ENCODE results near the gene ZNF124.

Gene ZNF124

DNA sequence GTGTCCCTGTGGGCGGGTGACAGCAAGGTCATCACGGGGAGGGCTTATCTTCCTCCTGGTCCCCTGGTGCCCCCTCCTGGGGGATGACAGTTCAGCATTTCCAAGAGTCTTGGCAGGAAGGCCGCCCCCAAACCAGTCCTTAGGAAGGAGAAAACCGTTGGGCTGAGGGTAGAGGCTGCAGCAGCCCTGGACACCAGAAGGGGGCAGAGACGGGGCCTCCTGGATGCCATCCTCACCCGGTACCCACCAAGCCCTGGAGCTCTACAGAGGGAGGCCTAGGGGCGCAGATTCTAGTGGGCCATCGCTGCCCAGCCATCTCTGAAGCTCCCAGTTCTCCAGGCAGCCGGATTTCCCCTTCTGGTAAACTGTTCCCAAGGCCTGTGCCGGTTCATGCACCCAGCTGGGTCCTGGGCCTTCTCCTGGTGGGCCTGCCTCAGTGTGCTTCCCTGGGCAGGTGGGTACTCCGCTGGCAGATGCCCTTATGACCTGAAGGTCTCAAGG lies 52.8 kb downstream of the ZNF124 start:
- no peak for DNase-seq (ENCODE audit: low read depth)
- TF ChIP-seq, protein P1, sequence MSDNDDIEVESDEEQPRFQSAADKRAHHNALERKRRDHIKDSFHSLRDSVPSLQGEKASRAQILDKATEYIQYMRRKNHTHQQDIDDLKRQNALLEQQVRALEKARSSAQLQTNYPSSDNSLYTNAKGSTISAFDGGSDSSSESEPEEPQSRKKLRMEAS (IDR thresholded peaks at IDR 0.05; ENCODE audit: low read depth, low read length) = no peak
- TF ChIP-seq POLR2A (IDR thresholded peaks at IDR 0.05; ENCODE audit: extremely low read depth, insufficient read length) (no peak), MYC (IDR thresholded peaks at IDR 0.05; ENCODE audit: low read depth, low read length) (no peak)
- TF ChIP-seq, protein P2, sequence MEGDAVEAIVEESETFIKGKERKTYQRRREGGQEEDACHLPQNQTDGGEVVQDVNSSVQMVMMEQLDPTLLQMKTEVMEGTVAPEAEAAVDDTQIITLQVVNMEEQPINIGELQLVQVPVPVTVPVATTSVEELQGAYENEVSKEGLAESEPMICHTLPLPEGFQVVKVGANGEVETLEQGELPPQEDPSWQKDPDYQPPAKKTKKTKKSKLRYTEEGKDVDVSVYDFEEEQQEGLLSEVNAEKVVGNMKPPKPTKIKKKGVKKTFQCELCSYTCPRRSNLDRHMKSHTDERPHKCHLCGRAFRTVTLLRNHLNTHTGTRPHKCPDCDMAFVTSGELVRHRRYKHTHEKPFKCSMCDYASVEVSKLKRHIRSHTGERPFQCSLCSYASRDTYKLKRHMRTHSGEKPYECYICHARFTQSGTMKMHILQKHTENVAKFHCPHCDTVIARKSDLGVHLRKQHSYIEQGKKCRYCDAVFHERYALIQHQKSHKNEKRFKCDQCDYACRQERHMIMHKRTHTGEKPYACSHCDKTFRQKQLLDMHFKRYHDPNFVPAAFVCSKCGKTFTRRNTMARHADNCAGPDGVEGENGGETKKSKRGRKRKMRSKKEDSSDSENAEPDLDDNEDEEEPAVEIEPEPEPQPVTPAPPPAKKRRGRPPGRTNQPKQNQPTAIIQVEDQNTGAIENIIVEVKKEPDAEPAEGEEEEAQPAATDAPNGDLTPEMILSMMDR (IDR thresholded peaks at IDR 0.05; ENCODE audit: low read depth, low read length) = no peak
- H3K4me3 ChIP-seq (ENCODE audit: low read depth, low read length) = no peak overlapping the region

DNA sequence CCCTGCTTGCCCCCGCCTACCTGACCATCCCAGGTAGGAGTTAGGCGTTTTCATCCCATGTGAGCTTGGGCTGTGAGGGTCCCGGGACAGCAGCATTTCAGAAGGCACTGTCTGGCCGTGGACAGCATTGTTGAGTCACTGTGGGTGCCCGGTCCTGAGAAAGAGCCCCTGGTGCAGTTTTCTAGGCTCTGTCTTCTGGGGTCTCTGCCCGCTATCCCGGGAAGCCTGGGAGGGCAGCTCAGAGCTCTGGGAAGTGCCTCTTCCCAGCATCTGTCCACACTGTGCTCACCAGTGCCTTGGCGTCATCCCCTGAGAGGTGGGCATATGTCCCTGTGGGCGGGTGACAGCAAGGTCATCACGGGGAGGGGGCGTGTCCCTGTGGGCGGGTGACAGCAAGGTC lies 56.3 kb downstream of the ZNF124 start:
- no peak overlapping the region for H3K4me3 ChIP-seq (ENCODE audit: low read depth, low read length)
- no peak for DNase-seq (ENCODE audit: low read depth)
- TF ChIP-seq, protein P1 (IDR thresholded peaks at IDR 0.05; ENCODE audit: low read depth, low read length) = no peak
- TF ChIP-seq, protein P2 (IDR thresholded peaks at IDR 0.05; ENCODE audit: low read depth, low read length) = no peak
- TF ChIP-seq POLR2A (IDR thresholded peaks at IDR 0.05; ENCODE audit: extremely low read depth, insufficient read length) = no peak
- TF ChIP-seq MYC (IDR thresholded peaks at IDR 0.05; ENCODE audit: low read depth, low read length) = no peak

DNA sequence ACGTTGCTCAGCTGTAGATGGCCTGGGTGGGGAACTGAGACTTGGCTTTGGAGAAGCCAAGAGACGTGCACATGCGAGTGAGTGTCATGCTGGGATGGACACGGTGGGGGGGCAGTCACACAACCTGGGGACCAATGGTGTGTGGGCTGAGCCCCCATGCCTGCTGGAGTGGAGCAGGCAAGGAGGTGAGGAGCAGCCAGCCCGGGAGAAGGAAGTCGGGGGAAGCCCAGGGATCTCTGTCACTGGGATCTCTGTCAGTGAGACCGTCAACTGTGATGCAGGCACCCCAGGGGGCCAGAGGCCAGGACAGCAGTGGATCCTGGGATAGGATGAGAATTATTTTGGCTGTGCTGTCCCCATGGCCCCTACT lies 56.7 kb downstream of the ZNF124 start:
- TF ChIP-seq POLR2A (IDR thresholded peaks at IDR 0.05; ENCODE audit: extremely low read depth, insufficient read length) (no peak), MYC (IDR thresholded peaks at IDR 0.05; ENCODE audit: low read depth, low read length) (no peak)
- TF ChIP-seq, protein P1 (IDR thresholded peaks at IDR 0.05; ENCODE audit: low read depth, low read length) = no peak
- TF ChIP-seq, protein P2 (IDR thresholded peaks at IDR 0.05; ENCODE audit: low read depth, low read length) = no peak
- DNase-seq (ENCODE audit: low read depth) = no peak
- H3K4me3 ChIP-seq (ENCODE audit: low read depth, low read length) = no peak overlapping the region

DNA sequence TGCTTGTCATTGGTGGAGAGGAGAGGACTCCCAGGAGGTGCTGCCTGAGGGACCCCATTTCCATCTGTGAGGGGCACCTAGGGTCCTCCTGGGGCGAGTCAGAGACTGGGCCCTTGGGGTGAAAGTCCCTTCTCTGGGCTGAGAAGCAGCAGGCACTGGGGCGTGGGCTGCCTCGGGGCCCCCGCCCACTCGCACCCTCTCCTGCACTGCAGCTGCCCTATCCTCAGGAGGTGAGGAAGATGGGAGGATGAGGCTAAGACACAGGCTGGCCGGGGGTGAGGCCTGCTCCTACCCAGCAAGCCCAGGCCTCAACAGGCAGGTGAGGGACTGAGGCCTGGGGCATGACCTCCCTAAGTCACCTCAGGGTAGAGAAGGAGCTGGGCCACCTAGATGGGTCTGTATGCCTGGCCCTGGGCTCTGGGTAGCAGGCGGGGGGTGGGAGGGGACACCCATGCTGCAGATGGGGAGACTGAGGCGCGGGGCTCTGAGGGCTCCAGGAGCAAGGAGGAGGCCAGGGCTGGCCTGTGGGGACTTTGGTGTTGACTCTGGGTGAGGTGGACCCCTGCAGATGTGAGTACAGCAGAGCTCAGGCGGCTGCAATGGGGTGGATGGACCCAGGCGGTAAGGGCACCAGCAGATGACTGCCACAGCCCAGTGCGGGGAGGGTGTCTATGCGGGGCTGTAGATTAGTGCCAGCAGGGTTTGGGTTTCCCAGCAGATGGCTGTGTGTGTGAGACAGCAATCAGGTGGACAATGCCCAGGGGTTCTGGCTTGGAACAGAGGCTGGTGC lies 57.3 kb downstream of the ZNF124 start:
- H3K4me3 ChIP-seq (ENCODE audit: low read depth, low read length) = no peak overlapping the region
- TF ChIP-seq, protein P1 (IDR thresholded peaks at IDR 0.05; ENCODE audit: low read depth, low read length) = no peak
- TF ChIP-seq MYC (IDR thresholded peaks at IDR 0.05; ENCODE audit: low read depth, low read length) = no peak
- no peak for TF ChIP-seq POLR2A (IDR thresholded peaks at IDR 0.05; ENCODE audit: extremely low read depth, insufficient read length)
- TF ChIP-seq, protein P2 (IDR thresholded peaks at IDR 0.05; ENCODE audit: low read depth, low read length) = no peak
- no peak for DNase-seq (ENCODE audit: low read depth)

DNA sequence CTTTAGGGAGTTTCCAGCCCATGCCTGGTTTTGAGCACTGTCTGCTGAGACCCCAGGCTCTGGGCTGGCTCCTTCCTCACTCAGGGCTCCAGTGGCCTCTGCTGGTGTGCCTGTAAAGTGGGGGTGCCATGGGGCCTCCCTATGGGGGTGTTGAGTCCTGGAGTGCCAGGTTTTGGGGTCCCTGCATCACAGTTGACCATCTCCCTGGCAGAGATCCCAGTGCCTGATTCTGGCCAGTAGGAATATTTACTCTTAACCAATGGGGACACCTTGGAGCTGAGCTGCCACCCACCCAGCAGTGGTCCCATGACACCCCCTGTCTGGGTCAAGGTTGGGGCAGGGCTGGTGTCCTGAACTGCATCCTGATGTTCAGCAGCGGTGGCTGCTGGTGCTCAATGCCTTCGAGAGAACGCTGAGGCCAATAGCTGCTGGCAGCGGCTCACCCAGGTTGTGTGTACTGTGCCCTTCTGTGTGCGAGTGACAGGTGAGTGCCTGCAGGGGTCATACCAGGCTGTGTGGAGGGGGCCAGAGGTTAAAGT lies 58.0 kb downstream of the ZNF124 start:
- no peak overlapping the region for H3K4me3 ChIP-seq (ENCODE audit: low read depth, low read length)
- TF ChIP-seq POLR2A (IDR thresholded peaks at IDR 0.05; ENCODE audit: extremely low read depth, insufficient read length) = no peak
- TF ChIP-seq, protein P2 (IDR thresholded peaks at IDR 0.05; ENCODE audit: low read depth, low read length) = no peak
- TF ChIP-seq, protein P1 (IDR thresholded peaks at IDR 0.05; ENCODE audit: low read depth, low read length) = no peak
- TF ChIP-seq MYC (IDR thresholded peaks at IDR 0.05; ENCODE audit: low read depth, low read length) = no peak
- no peak for DNase-seq (ENCODE audit: low read depth)
